ENCODE results near the gene SNX20.
A peak's percentile ranks its signal among the peaks of the same experiment; 100 is the strongest.

DNA sequence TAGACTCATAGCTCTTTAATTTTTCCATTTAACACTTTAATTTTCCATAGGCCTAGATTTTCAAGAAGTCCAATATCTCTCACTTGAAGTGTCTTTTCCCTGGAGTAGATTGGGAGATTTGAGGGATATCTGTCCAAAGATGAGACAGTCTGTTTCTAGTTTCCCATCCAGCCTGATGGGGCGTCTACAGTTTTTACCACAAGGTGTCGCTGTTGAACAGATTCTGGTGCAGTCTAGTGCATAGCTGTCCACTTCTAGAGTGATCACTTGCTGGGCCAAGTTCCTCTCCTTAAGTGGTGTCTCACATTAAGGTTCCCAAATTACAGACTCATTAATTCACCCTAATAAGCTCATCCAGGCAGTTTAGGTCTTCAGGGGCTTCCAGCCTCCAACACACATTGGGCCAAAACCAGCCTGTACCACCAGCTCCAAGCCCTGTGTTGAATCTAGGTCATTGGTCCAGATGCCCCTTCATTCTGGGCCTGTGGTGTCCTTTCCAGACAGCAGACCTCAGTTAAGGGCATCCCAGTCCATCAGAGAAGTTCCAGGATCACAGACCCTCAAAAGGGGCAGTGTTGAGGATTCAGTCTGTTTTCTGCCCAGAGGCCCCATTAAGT, 9.4 kb downstream of the SNX20 start:
- TF ChIP-seq, protein P1, sequence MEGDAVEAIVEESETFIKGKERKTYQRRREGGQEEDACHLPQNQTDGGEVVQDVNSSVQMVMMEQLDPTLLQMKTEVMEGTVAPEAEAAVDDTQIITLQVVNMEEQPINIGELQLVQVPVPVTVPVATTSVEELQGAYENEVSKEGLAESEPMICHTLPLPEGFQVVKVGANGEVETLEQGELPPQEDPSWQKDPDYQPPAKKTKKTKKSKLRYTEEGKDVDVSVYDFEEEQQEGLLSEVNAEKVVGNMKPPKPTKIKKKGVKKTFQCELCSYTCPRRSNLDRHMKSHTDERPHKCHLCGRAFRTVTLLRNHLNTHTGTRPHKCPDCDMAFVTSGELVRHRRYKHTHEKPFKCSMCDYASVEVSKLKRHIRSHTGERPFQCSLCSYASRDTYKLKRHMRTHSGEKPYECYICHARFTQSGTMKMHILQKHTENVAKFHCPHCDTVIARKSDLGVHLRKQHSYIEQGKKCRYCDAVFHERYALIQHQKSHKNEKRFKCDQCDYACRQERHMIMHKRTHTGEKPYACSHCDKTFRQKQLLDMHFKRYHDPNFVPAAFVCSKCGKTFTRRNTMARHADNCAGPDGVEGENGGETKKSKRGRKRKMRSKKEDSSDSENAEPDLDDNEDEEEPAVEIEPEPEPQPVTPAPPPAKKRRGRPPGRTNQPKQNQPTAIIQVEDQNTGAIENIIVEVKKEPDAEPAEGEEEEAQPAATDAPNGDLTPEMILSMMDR (IDR thresholded peaks at IDR 0.05 in 8 of 11, conservative IDR thresholded peaks at IDR 0.05 in 3 of 11), result peak; percentile 21 to 77 (median 50)
- TF ChIP-seq POLR2AphosphoS5 (IDR thresholded peaks at IDR 0.05), result no peak

Measured in spleen (tissue), 7 donors.